Right lobe of liver (tissue), 6 donors: Measurements from ENCODE around the gene BLTP2. TPM values are rescaled to one million over a fixed set of nuclear protein-coding genes. Genes with fewer than 3 reads are reported as not detected.

Source experiments
- ATAC-seq, 4 donors: fragments of 200-7000 bp; cut with Tn5 transposase; one replicate each; pipeline ENCODE4 v1.9.1; 2020; ENCODE audit warnings: mild to moderate bottlenecking in 4 of 4, moderate library complexity in 4 of 4
- DNase-seq, 3 donors: peaks; one replicate each; pipeline ENCODE4 v3.0.0-alpha.2; 2020
- H3K27ac ChIP-seq, 3 donors: fragments of 200-600 bp; one replicate each; pipeline ENCODE4 v1.8.0; 2022
- H3K27me3 ChIP-seq, 2 donors: fragments of 200-600 bp; one replicate each; pipeline ENCODE4 v1.8.0; 2022
- H3K36me3 ChIP-seq, 4 donors: fragments of 200-600 bp; sonication (generic) in 1 of 4; one replicate each; pipeline versions ENCODE4 v1.5.1 to v1.8.0; 2017 to 2022; ENCODE audit warnings: control low read depth in 1 of 4
- H3K4me1 ChIP-seq, 4 donors: fragments of 200-600 bp; sonication (generic) in 1 of 4; one replicate each; pipeline versions ENCODE4 v1.5.1 to v1.8.0; 2017 to 2022; ENCODE audit warnings: control low read depth in 1 of 4
- H3K4me3 ChIP-seq, 3 donors: fragments of 200-600 bp; one replicate each; pipeline ENCODE4 v1.8.0; 2022
- H3K9me3 ChIP-seq, 4 donors: fragments of 200-600 bp; sonication (generic) in 1 of 4; one replicate each; pipeline versions ENCODE4 v1.5.1 to v1.8.0; 2017 to 2022; ENCODE audit warnings: control low read depth in 1 of 4
- CTCF ChIP-seq, 4 donors: fragments of 200-600 bp in 3 of 4; fragments of 450-650 bp in 1 of 4; IDR thresholded peaks; one replicate each; pipeline versions ENCODE4 v1.5.1 to v1.8.0; 2016 to 2022; ENCODE audit warnings: antibody characterized with exemption in 4 of 4, mild to moderate bottlenecking in 2 of 4
- POLR2A ChIP-seq: fragments of 450-650 bp; IDR thresholded peaks from one replicate; pipeline ENCODE4 v1.6.1; 2017; ENCODE audit warnings: antibody characterized with exemption, mild to moderate bottlenecking
- WGBS: methylation state at CpG from one replicate; pipeline ENCODE4 v1.1.6; 2018; ENCODE audit warnings: low coverage, low lambda C conversion rate; ENCODE audit not compliant: insufficient coverage; ENCODE audit errors: missing lambda C conversion rate; 5-methylcytosine and 5-hydroxymethylcytosine counted together
- intact Hi-C, 2 donors: fragments of 100-400 bp; cut with DNase I; formaldehyde crosslinking; loops; one replicate each; pipeline versions ENCODE4 v1.11.2 to v1.14.1; 2022
- long read RNA-seq: library from polyadenylated mRNA; unstranded; transcript quantifications from one replicate; pipeline ENCODE4 v2.0.0, GENCODE V29; 2019
- total RNA-seq, 6 experiments: library from RNA; depleted of rRNA in 2 of 6; stranded (reverse); fragments of >200 nt in 2 of 6; fragmentation: NEBNext Ultra II Directional in 3 of 6; extraction: Animal tissue kit (Norgen Biotek cat#: 25700) in 3 of 6; gene quantifications; one replicate each; pipeline versions ENCODE4 v1.1.0 to v1.2.4, GENCODE V29; 2016 to 2023
- donor health status: DM: no; HTN: yes; CAD: no.
- donor health status: DM: no; HTN: no; CAD: no.
- donor health status: DM: no; HTN: no; CAD: no.
- donor health status: DM: no; HTN: yes; CAD: no.
- donor health status: DM: no; HTN: yes; CAD: no.

BLTP2 gene
- 10 to 100 TPM; 33.2 to 90.3 (median 47.1) TPM for total RNA-seq
- long read RNA-seq, partial matches to known transcripts, result 0 of 1 reads
- long read RNA-seq, other reads (novel, unspliced or antisense), result 0 of 1 reads

GRCh38 chr17:28644787-28645575 lies at the start of gene BLTP2:
Gene BLTP2, minus strand, starts transcription at chr17:28645158. Its CDS starts 102 bp downstream, at chr17:28645056.
- no peaks in the 10 kb centered on the region for H3K27me3 ChIP-seq
- 0% methylated on average over 32 of the region's 89 CpGs for WGBS
- ATAC-seq, result peak; percentile 92 to 98 (median 96)
- DNase-seq, result peak; percentile 98
- H3K4me3 ChIP-seq, result peak within 1 kb of the TSS; percentile 73 to 82 (median 73)
- peak within 1 kb of the TSS; percentile 77 to 90 (median 78) for H3K27ac ChIP-seq
- no peaks in the 10 kb centered on the region for H3K9me3 ChIP-seq
- peaks cover 0 to 39% (median 14%) of the 10 kb centered on the region in 4 donors for H3K4me1 ChIP-seq
- intact Hi-C loops, result no loop called here
- peaks cover 0 to 48% (median 13%) of the 10 kb centered on the region in 4 donors for H3K36me3 ChIP-seq
- TF ChIP-seq POLR2A (peak; percentile 89), CTCF (IDR thresholded peaks at IDR 0.05) (no peak)

GRCh38 chr17:28693869-28694268 lies 48.9 kb upstream of the BLTP2 start:
- no peak for DNase-seq
- Histone ChIP-seq H3K9me3 (no peaks in the 10 kb centered on the region), H3K4me1 (peaks cover 0 to 17% (median 6%) of the 10 kb centered on the region in 4 donors), H3K27ac (no peak overlapping the region), H3K27me3 (no peaks in the 10 kb centered on the region), H3K36me3 (peaks cover 7 to 90% (median 54%) of the 10 kb centered on the region in 4 donors), H3K4me3 (no peak overlapping the region)
- 100% methylated on average over 1 of the region's 1 CpG for WGBS
- ATAC-seq, result no peak
- intact Hi-C loops, result no loop called here
- TF ChIP-seq CTCF (IDR thresholded peaks at IDR 0.05) (no peak), POLR2A (no peak)

GRCh38 chr17:28689011-28689410 lies 44.1 kb upstream of the BLTP2 start:
- no peaks in the 10 kb centered on the region for H3K9me3 ChIP-seq
- no peak overlapping the region for H3K4me3 ChIP-seq
- no peak for DNase-seq
- H3K27ac ChIP-seq, result no peak overlapping the region
- no peaks in the 10 kb centered on the region for H3K4me1 ChIP-seq
- no peaks in the 10 kb centered on the region for H3K27me3 ChIP-seq
- WGBS, result 100% methylated on average over 3 of the region's 3 CpGs
- ATAC-seq, result no peak
- TF ChIP-seq POLR2A, result no peak
- no peak for TF ChIP-seq CTCF (IDR thresholded peaks at IDR 0.05)
- H3K36me3 ChIP-seq, result peaks cover 12 to 94% (median 63%) of the 10 kb centered on the region in 4 donors
- intact Hi-C loops, result no loop called here

- H3K27me3 ChIP-seq, result no peaks in the 10 kb centered on the region
- intact Hi-C loops, result no loop called here
- H3K36me3 ChIP-seq, result peaks cover 12 to 94% (median 64%) of the 10 kb centered on the region in 4 donors
- TF ChIP-seq POLR2A, result no peak
- TF ChIP-seq CTCF (IDR thresholded peaks at IDR 0.05), result no peak
- no peak for ATAC-seq
- H3K4me1 ChIP-seq, result no peaks in the 10 kb centered on the region
- DNase-seq, result no peak
- H3K27ac ChIP-seq, result no peak overlapping the region
- 88% methylated on average over 4 of the region's 4 CpGs for WGBS
- no peaks in the 10 kb centered on the region for H3K9me3 ChIP-seq
- H3K4me3 ChIP-seq, result no peak overlapping the region
Observed at GRCh38 chr17:28688481-28688880, 43.5 kb upstream of the BLTP2 start.
